Left renal cortex interstitium (tissue), 4 donors: Measurements from ENCODE around the gene HERC5. TPM values are rescaled to one million over a fixed set of nuclear protein-coding genes. Genes with fewer than 3 reads are reported as not detected.
"Not testable (repeated sequence)": the region's sequence is repeated elsewhere in the genome, so short reads cannot be mapped to it uniquely, and the experiment has no call there.

Source experiments
- DNase-seq, 4 donors: peaks; one replicate each; pipeline ENCODE4 v3.0.0-alpha.2; 2013; ENCODE audit warnings: low read depth in 4 of 4, low spot score in 2 of 4, missing footprints in 1 of 4
- polyA plus RNA-seq, 4 donors: library from polyadenylated mRNA; unstranded; fragments of 120-200 nt; gene quantifications; one replicate each; pipeline ENCODE4 v1.2.1, GENCODE V29; 2013; ENCODE audit not compliant: insufficient read length in 4 of 4

Gene HERC5
- polyA plus RNA-seq, 4 donors, result 4.0 to 7.8 (median 5.0) TPM

DNA sequence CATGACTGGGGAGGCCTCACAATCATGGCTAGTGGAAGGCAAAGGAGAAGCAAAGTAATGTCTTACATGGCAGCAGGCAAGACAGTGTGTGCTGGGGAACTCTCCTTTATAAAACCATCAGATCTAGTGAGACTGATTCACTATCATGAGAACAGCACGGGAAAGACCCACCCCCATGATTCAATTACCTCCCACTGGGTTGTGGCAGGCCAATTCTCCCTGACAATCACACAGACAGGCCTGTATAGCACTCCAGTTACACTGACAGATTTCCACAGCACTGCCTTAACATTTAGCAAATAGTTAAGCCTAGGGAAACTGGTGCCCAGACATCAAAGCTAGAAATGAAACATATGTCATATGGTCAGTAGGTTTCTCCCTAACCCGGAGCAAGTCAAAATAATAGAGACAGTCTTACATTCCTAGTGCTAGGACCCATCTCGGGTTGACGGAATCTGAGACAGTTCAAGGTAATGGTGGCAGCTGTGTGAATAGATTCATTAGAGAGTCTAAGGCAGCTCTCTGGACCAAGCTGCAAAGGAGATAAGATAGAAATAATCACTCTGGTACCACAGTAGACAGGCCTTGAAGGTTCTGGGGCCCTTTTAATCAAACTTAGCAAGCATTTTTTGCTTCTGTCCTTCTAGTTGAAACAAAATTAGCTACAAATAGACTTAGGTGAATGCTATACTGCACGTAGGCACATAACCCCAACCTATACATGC lies 9.4 kb upstream of the HERC5 start:
- no peak for DNase-seq

DNA sequence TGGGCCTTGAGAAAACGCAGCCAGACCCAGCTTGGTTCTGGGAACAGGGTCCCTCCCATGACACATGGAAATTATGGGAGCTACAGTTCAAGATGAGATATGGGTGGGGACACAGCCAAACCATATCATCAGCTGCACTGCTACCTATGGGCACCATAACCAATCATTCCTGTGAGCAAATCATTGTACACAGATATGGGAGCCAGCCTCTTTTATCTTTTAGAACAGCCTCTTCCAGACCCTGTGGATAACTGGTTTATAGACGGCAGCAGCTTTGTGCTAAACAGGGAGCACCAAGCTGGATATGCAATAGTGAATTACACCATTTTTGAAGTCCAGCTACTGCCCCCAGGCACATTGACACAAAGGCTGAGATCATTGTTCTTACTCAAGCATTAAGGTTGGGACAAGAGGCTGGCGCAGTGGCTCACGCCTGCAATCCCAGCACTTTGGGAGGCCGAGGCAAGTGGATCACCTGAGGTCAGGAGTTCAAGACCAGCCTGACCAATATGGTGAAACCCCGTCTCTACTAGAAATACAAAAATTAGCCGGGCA lies 8.6 kb upstream of the HERC5 start:
- DNase-seq, result not testable (repeated sequence)

DNA sequence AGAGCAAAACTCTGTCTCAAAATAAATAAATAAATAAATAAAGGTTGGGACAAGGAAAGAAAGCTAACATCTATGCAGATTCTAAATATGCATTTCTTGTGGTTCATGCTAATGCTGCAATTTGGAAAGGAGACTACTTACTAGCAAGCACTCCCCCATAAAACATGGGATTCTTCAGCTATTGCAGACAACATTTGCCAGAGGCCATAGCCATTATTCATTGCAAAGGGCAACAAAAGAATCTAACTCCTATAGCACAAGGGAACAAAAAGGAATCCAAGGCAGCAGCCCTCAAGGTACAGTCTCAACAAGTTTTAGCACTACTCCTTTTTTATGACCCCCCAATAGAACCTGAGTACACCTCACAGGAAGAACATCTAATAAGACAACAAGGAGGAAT lies 8.0 kb upstream of the HERC5 start:
- no peak for DNase-seq

DNA sequence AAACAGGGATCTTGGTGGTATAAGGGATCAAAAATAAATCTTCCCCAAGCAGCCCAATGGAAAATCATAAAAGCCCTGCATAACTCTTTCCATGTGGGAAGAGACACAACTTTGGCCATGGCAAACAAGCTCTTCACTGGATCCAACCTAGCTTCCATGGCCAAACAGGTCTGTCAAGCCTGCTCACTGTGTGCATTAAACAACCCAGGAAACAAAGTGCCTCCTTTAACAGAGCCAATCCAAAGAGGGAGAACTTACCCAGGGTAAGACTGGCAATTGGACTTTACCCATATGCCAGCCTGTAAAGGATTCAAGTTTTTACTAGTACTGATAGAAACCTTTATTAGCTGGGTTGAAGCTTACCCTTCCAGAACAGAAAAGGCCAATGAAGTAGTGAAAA lies 7.6 kb upstream of the HERC5 start:
- no peak for DNase-seq

DNA sequence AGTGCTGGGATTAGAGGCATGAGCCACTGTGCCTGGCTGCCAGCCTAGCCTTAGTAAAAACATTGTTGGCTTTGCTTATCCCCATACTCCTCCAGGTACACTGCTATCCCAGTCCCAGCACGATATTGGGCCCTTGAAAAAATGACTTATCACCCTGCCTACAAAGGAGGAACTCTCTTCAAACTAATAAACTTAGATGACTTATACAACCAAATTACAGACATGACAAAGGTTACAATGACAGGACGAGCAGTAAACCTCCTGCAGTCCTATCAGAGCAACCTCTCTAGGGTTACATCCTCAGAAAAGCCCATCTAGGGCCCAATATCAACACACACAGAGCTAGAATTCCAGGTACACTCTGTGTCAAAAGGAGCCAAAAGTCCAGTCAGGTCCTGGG lies 5.7 kb upstream of the HERC5 start:
- DNase-seq, result no peak

DNA sequence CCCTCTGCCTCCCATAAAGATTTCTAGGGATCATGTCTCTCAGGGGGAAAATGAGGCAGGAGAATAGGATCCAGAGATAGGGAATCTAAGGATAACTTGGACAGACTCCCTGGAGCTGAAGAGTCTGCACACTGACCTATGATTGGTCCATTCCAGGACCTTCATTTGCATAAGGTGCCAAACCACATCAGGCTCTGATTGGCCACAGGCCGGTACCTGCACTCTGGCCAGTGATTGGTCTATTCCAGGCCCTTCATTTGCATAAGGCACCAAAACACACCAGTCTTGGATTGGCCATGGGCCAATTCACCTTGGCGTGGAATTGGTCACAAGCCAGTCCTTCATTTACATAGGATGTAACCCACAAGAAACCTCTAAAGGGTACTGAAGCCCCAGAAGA lies 4.0 kb upstream of the HERC5 start:
- no peak for DNase-seq

DNA sequence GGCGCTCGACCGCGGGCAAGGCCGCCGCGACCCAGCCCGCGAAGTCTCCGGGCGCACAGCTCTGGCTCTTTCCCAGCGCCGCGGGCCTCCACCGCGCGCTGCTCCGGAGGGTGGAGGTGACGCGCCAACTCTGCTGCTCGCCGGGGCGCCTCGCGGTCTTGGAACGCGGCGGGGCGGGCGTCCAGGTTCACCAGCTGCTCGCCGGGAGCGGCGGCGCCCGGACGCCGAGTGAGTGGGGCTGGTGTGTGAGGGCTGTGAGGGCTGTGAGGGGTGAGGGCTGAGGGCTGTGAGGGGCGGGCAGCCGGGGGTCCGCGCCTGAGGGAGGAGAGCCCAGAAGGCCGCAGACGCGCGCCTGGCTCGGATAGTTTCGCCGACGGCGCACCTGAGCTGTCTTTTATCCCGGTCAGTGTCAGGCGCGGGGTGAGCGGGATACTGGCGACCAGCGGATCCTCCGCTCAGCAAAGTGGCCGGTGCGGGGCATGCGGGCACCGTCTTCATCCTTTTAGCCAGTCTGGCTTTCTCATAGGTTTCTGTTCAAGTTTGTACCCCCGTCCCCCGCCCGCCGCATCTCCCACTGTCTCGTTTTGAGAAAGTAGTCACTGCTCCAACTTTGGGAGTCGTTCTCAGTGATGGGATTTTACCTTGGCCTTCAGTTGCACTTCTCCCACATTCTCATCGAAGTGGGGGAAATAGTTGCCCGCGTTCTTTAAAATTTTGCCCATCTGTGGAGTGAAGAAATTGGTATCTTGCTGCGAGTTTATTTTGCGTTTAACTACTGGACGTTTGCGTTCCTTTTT lies 586 bp downstream of the HERC5 start:
- DNase-seq, result peak in 1 of 4 donors; percentile 29

DNA sequence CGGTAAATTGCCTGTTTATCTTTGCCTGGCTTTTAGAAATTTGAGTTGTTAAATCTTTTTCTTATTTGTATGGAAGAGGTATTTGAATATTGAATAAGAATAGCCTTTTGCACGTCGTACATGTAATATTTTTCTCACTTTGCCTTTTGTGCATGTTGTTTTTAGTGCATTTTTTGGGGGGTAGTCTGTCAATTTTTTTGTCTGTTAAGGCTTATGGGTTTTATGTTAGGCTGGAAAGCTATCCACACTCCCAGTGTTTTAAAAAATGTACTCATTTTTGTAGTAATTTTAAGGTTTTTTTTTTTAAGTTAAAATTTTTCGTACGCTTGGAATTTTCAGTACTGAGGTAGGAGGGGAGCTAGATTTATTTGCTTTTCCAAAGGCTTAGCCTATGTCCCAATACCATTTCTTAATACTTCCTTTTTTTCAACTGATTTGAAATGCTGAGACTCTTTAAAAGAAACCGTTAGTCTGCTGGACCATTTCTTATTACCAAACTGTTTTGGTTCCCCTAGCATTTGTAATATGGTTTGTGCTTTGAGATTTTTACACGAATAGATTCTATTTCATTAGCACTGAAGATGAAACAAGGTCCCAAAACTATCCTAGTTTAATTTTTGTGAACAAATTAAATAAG lies 1.3 kb downstream of the HERC5 start:
- DNase-seq, result no peak

DNA sequence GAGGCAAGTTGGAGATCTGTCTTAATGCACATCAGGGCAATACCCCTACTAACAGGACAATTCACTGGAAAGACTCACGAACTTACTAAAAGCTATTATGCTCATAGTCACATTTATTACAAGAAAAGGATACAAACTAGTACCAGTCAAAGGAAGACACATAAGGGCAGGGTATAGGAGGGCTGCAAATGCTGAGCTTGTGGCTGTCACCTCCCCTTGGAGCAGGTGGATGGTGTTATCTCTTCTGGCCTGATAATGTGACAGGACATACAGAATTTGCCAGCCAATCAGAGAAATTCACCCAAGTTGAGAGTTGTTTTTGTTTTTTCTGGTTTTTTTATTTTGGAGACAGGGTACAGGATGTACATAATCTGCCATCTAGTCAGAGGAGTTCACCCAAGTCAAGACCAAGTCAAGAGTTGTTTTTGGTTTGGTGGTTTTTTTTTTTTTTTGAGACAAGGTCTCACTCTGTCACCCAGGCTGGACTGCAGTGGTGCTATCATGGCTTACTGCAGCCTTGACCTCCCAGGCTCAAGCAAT lies 8.8 kb downstream of the HERC5 start:
- DNase-seq, result no peak

DNA sequence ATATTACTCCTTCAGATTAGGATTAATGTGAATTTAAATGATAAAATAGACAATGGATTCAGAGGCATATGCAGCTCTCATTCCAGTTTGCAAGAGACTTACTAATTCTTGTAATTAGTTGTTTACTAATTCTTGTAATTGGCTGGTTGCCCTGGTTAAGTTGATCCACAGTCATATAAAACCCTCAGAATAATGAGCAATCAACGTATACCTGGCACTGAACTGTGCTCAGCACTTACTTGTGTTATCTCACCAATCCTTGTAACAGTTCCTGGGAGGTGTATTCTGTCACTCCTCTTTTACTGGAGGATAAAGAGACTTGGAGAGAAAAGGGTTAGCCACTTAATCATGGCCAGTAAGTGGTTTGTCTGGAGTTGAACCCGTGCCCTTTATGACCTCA lies 10.5 kb downstream of the HERC5 start:
- DNase-seq, result no peak

DNA sequence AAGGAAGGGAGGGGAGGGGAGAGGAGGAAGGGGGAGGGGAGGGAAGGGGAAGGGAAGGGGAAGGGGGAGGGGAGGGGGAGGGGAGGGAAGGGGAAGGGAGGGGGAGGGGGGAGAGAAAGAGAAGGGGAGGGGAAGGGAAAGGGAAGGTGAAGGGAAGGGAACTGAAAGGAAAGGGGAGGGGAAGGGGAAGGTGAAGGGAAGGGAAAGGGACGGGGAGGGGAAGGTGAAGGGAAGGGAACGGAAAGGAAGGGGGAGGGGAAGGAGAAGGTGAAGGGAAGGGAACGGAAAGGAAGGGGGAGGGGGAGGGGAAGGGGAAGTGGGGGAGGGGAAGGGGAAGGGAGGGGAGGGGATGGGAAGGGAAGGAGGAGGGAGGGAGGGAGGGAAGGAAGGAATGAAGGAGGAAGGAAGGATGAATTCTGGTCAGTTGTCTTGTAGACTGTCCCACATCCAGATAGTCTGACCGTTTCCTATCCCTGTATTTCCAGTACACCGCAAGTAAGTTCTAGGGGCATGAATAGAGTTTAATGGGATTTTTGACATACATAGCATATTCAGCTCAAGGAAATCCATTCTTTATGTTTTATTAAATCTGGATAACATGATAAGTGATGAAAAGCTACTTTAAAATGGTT lies 20.4 kb downstream of the HERC5 start:
- no peak for DNase-seq

DNA sequence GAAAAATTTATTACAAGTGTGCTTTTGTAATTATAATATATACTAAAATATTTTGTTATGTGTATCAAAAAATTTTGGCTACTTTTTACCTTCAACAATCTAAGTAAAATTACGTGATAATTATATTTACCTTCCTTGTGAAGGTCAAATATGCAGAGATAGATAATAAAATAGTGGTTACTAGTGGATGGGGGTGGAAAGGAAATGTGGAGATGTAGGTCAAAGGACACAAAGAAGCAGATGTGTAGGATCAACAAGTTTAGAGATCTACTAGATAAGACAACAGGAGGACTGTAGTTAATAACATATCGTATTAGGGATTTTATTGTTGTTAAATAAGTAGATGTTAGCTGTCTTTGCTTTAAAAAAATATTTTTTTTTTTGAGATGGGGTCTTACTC lies 21.3 kb downstream of the HERC5 start:
- no peak for DNase-seq

DNA sequence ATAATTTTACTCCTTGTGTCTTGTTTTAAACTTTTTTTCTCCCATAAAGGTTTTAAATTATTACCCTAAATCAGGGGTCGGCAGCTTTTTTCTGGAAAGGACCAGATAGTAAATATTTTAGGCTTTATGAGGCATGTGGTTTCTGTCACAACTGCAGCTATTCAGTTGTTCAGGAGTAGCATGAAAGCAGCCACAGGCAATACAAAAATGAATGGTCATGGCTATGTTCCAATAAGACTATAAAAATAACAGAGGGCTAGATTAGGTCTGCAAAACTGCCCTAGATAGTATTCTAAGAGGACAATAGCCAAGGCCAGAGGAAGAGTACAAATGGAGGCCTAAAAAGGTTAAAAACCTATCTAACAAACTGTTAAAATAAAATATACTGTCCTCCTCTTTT lies 24.6 kb downstream of the HERC5 start:
- peak in 1 of 4 donors; percentile 20 for DNase-seq

DNA sequence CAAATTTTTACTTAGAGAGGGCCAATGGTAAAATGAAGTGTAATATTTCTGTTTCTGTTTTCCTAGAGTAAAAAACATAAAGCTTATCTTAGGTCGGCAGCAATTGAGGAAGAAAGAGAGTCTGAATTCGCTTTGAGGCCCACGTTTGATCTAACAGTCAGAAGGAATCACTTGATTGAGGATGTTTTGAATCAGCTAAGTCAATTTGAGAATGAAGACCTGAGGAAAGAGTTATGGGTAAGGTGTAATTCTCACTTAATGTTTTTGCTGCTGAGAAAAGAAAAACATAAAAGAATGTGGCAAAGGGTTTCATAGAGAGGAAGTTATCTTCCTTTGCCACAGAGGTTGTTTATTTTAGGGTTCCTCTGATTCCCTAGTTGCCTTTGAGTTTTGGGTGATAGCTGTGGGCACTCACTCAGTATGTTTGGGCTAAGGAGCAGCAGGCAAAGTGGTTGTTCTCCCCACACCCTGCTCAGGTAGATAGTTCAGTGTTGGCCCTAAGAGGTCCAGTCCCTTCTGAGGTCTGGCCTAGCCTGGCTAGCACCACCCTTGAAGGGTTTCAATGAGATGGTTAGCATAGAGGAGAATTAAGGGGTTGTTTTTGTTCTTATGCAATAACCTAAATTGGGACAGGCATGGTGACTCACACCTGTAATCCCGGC lies 32.3 kb downstream of the HERC5 start:
- DNase-seq, result no peak

DNA sequence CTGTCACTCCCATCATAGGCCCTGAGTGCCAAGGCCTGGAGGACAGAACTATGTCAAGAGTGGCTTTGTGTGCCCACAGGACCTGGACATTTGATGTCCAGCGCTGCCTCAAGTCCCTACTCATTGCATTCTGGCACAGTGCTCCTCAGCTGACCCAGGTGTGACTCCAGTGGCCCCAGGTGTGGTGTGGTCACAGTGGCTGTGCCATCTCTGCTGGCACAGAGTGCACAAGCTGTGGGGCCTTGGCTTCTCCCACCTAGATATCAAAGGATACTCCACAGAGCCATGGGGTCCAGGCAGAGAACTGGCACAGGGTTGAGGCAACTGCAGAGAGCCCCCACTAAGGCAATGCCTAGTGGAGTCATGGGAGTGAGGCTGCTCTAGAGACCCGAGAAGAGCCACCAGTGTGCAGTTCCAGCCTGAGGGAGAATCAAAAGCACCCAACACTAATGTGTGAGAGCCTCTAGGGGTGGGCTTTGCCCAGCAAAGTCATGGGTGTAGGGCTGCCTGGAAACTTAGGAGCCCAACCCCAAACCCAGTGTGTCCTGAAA lies 41.0 kb downstream of the HERC5 start:
- no peak for DNase-seq

DNA sequence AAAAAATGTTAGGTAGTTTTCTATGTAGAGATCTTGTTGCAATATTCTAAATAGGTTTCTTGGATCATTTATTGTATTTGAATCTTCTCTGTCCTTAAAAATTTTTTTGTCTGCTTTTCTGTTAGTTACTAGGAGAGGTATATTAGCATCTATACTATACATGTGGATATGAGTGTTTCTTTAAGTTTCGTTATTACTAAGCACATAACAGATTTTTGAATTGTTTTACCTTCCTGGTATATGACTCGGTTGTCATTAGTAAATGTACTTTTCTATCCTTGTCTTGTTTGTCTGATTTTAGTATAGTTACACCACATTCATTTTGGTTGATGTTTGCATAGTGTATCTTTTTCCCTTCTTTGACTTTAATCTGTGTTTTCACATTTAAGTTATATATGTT lies 46.4 kb downstream of the HERC5 start:
- DNase-seq, result no peak

DNA sequence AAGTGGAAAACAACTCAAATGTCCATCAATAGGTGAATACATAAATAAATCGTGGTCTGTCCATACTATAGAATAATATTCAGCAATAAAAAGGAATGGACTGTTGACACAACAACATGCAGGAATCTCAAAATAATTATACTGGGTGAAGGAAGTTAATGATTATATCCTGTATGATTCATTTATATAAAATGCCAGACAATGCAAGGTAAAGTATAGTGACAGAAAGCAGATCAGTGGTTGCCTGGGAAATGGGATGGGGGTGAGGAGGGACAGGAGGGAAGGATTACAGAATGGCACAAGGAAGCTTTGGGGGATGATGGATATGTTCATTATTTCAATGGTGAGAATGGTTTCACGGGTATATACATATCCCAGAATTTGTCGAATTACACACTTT lies 54.3 kb downstream of the HERC5 start:
- no peak for DNase-seq

DNA sequence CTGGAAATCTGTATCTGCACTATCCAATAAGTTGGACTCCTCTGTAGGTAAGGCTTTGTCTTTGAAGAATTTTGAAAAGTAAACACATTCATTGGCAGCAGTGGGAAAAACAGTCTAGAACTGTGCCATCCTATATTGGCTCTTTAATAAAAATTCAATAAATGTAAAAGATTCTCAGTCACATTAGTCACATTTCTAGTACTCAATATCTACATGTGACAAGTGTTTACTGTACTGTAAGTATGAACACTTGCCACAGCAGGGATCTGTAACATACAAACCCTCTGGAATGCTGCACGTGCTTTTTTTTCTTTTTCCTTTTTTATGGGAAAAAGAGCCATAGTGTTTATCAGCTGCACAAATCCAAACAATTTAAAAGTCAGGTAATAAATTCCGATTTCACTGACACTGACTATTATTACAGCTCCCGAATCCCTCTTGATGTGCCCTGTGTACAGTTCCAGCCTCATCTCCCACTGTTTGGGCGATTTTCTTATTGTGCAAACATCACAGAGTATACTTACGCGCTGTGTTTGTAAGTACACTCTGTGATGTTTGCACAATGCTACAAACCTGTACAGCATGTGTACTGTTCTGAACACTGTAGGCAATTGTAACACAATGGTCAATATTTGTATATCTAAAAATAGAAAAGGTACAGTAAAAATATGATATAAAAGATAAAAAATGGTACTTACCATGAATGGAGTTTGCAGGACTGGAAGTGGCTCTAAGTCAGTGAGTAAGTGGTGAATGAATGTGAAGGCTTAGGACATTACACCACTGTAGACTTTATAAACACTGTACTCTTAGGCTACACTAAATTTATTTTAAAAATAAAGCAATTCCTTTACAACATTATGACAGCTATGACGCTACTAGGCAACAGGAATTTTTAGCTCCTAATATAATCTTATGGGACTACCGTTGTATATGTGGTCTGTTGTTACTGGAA lies 57.9 kb downstream of the HERC5 start:
- DNase-seq, result no peak

DNA sequence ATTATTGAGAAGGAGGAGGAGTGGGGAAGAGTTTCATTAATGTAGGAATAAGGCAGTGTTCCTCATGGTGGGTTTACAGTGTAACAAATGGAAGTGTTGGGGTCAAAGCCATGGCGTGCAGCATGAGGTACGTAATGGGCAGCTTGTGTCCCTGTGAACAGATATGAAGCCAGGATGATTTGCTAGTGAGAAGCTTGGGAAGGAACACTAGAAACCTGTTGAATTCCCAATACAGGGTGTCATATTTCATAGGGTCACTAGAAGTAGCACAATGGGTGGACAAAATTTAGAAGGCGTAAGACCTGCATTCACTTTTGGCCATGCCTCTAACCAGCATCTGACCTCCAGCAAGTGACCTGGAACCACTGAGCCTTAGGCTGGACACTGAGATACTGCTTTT lies 59.8 kb downstream of the HERC5 start:
- no peak for DNase-seq
